Nephron progenitor cell (in vitro differentiated cells): ENCODE measurements around the gene PTPRCAP.

Experiments used
- DNase-seq: peaks from one replicate; pipeline ENCODE4 v3.0.0; 2021
- H3K27ac Mint-ChIP-seq: 2 replicates; pipeline ENCODE4 v1.8.0; 2021; ENCODE audit warnings: mild to moderate bottlenecking, moderate library complexity, mixed read lengths
- H3K27me3 Mint-ChIP-seq: 2 replicates; pipeline ENCODE4 v1.8.0; 2021; ENCODE audit warnings: mild to moderate bottlenecking, low read depth, mixed read lengths; ENCODE audit not compliant: poor library complexity
- H3K36me3 Mint-ChIP-seq: 2 replicates; pipeline ENCODE4 v1.8.0; 2021; ENCODE audit warnings: low read depth, mixed read lengths
- H3K4me1 Mint-ChIP-seq: 2 replicates; pipeline ENCODE4 v1.8.0; 2021; ENCODE audit warnings: mixed read lengths
- H3K4me3 Mint-ChIP-seq: 2 replicates; pipeline ENCODE4 v1.8.0; 2021; ENCODE audit warnings: mild to moderate bottlenecking, moderate library complexity, mixed read lengths
- H3K9me3 Mint-ChIP-seq: 2 replicates; pipeline ENCODE4 v1.8.0; 2021; ENCODE audit warnings: mild to moderate bottlenecking, moderate library complexity, mixed read lengths
- CTCF ChIP-seq: fragments of 200-600 bp; sonication (generic); IDR thresholded peaks from 2 replicates; pipeline ENCODE4 v1.5.0; 2021; ENCODE audit warnings: antibody characterized with exemption

PTPRCAP gene

GRCh38 chr11:67439321-67440228 lies 2.1 kb upstream of the PTPRCAP start:
- Mint-ChIP-seq H3K27ac (peak overlapping the region; percentile 84), H3K36me3 (peaks cover 5% of the 10 kb centered on the region), H3K4me1 (peaks cover 15% of the 10 kb centered on the region), H3K4me3 (no peak overlapping the region), H3K9me3 (no peaks in the 10 kb centered on the region), H3K27me3 (no peaks in the 10 kb centered on the region)
- no peak for TF ChIP-seq CTCF
- DNase-seq = no peak

GRCh38 chr11:67438158-67438902 lies 848 bp upstream of the PTPRCAP start:
- Mint-ChIP-seq H3K4me3 (no peak overlapping the region), H3K36me3 (peaks cover 5% of the 10 kb centered on the region), H3K9me3 (no peaks in the 10 kb centered on the region), H3K4me1 (peaks cover 15% of the 10 kb centered on the region), H3K27ac (no peak overlapping the region), H3K27me3 (no peaks in the 10 kb centered on the region)
- TF ChIP-seq CTCF = no peak
- no peak for DNase-seq

- H3K27ac Mint-ChIP-seq = no peak overlapping the region
- DNase-seq = no peak
- H3K4me1 Mint-ChIP-seq = peaks cover 15% of the 10 kb centered on the region
- H3K9me3 Mint-ChIP-seq = no peaks in the 10 kb centered on the region
- H3K36me3 Mint-ChIP-seq = peaks cover 5% of the 10 kb centered on the region
- no peaks in the 10 kb centered on the region for H3K27me3 Mint-ChIP-seq
- no peak overlapping the region for H3K4me3 Mint-ChIP-seq
- TF ChIP-seq CTCF = no peak
Measured at GRCh38 chr11:67437809-67438157, 301 bp upstream of the PTPRCAP start.

- Mint-ChIP-seq H3K4me1 (peaks cover 11% of the 10 kb centered on the region), H3K27me3 (no peaks in the 10 kb centered on the region), H3K36me3 (peaks cover 13% of the 10 kb centered on the region), H3K9me3 (no peaks in the 10 kb centered on the region), H3K27ac (peak overlapping the region; percentile 43), H3K4me3 (no peak overlapping the region)
- DNase-seq = no peak
- no peak for TF ChIP-seq CTCF
Measured at GRCh38 chr11:67436459-67437081, 912 bp downstream of the PTPRCAP start.

GRCh38 chr11:67435727-67436458 lies 1.6 kb downstream of the PTPRCAP start:
- Mint-ChIP-seq H3K4me1 (peaks cover 11% of the 10 kb centered on the region), H3K27me3 (no peaks in the 10 kb centered on the region), H3K36me3 (peaks cover 14% of the 10 kb centered on the region), H3K27ac (no peak overlapping the region), H3K9me3 (no peaks in the 10 kb centered on the region), H3K4me3 (no peak overlapping the region)
- DNase-seq = no peak
- no peak for TF ChIP-seq CTCF
